ENCODE measurements around the gene CDAN1.
"Not testable (repeated sequence)": the region's sequence is repeated elsewhere in the genome, so short reads cannot be mapped to it uniquely, and the experiment has no call there.

The CDAN1 gene

DNA sequence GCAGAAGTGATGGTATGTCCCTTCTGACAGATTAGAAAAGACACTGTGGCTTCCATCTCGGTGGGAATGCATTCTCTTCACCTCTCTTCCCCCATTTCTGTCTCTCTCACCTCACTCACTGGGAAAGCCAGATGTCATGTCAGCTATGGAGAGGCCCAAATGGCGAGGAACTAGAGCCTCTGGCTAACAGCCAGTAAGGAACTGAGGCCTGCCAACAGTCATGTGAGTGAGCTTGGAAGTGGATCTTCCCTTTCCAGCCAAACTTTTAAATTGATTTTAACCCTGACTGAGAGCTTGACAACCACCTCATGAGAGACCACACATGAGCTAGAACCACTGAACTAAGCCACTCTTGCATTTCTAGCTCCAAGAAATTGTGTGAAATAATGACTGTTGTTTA lies 35.2 kb upstream of the CDAN1 start:
- H3K9me3 ChIP-seq (ENCODE audit: insufficient read depth, low read length), result no peaks in the 10 kb centered on the region
- H3K27me3 ChIP-seq (ENCODE audit: insufficient read depth, insufficient read length), result no peaks in the 10 kb centered on the region
- H3K4me1 ChIP-seq (ENCODE audit: insufficient read depth, insufficient read length), result no peaks in the 10 kb centered on the region
- no peak for DNase-seq (ENCODE audit: low read depth, low spot score)
- H3K4me3 ChIP-seq (ENCODE audit: insufficient read length, low read depth), result no peak overlapping the region
- TF ChIP-seq YY1 (IDR thresholded peaks at IDR 0.05; ENCODE audit: insufficient read depth, insufficient read length) (no peak), SUZ12 (IDR thresholded peaks at IDR 0.05; ENCODE audit: extremely low read depth, insufficient read depth, insufficient read length) (no peak), ZNF274 (IDR thresholded peaks at IDR 0.05; ENCODE audit: low read depth, low read length) (no peak)
- H3K36me3 ChIP-seq (ENCODE audit: insufficient read depth, insufficient read length, low read length), result peaks cover 6% of the 10 kb centered on the region
- H3K9ac ChIP-seq (ENCODE audit: insufficient read length, low read depth), result no peak overlapping the region

DNA sequence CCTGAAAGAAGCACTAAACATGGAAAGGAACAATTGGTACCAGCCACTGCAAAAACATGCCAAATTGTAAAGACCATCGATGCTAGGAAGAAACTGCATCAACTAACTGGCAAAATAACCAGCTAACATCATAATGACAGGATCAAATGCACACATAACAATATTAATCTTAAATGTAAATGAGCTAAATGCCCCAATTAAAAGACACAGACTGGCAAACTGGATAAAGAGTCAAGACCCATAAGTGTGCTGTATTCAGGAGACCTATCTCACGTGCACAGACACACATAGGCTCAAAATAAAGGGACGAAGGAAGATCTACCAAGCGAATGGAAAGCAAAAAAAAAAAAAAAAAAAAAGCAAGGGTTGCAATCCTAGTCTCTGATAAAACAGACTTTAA lies 29.2 kb upstream of the CDAN1 start:
- H3K4me1 ChIP-seq (ENCODE audit: insufficient read depth, insufficient read length); H3K9ac ChIP-seq (ENCODE audit: insufficient read length, low read depth); DNase-seq (ENCODE audit: low read depth, low spot score); H3K27me3 ChIP-seq (ENCODE audit: insufficient read depth, insufficient read length); H3K36me3 ChIP-seq (ENCODE audit: insufficient read depth, insufficient read length, low read length); H3K9me3 ChIP-seq (ENCODE audit: insufficient read depth, low read length); H3K4me3 ChIP-seq (ENCODE audit: insufficient read length, low read depth): not testable (repeated sequence)

DNA sequence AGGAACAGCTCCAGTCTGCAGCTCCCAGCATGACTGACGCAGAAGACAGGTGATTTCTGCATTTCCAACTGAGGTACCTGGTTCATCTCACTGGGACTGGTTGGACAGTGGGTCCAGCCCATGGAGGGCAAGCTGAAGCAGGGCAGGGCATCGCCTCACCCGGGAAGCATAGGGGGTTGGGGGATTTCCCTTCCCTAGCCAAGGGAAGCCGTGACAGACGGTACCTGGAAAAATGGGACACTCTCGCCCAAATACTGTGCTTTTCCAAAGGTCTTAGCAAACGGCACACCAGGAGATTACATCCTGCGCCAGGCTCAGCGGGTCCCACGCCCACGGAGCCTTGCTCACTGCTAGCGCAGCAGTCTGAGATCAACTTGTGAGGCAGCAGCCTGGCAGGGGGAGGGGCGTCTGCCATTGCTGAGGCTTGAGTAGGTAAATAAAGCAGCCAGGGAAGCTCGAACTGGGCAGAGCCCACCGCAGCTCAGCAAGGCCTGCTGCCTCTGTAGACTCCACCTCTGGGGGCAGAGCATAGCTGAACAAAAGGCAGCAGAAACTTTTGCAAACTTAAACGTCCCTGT lies 27.3 kb upstream of the CDAN1 start:
- H3K36me3 ChIP-seq (ENCODE audit: insufficient read depth, insufficient read length, low read length); H3K4me1 ChIP-seq (ENCODE audit: insufficient read depth, insufficient read length); H3K27me3 ChIP-seq (ENCODE audit: insufficient read depth, insufficient read length); DNase-seq (ENCODE audit: low read depth, low spot score); H3K9me3 ChIP-seq (ENCODE audit: insufficient read depth, low read length): not testable (repeated sequence)
- Histone ChIP-seq H3K9ac (ENCODE audit: insufficient read length, low read depth) (peak overlapping the region; percentile 42), H3K4me3 (ENCODE audit: insufficient read length, low read depth) (peak overlapping the region; percentile 6)

DNA sequence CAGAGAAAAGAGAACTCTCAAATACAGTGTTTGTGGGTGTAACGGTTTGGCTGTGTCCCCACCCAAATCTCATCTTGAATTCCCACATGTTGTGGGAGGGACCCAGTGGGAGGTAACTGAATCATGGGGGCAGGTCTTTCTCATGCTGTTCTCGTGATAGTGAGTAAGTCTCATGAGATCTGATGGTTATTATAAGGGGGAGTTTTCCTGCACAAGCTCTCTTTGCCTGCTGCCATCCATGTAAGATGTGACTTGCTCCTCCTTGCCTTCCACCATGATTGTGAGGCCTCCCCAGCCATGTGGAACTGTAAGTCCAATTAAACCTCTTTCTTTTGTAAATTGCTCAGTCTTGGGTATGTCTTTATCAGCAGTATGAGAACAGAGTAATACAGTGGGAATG lies 24.9 kb upstream of the CDAN1 start:
- H3K36me3 ChIP-seq (ENCODE audit: insufficient read depth, insufficient read length, low read length); H3K4me3 ChIP-seq (ENCODE audit: insufficient read length, low read depth); H3K9me3 ChIP-seq (ENCODE audit: insufficient read depth, low read length): not testable (repeated sequence)

DNA sequence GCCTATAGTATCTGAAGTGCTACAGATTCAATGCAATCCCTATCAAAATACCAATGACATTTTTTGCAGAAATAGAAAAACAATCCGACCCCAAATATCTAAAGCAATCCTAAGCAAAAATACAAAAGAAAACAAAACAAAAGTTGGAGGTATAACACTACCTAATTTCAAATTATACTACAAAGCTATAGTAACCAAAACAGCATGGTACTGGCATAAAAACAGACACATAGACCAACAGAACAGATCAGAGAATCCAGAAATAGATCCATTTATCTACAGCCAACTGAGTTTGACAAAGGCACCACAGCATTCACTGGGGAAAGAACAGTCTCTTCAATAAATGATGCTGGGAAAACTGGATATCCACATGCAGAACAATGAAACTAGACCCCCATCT lies 23.8 kb upstream of the CDAN1 start:
- Histone ChIP-seq H3K36me3 (ENCODE audit: insufficient read depth, insufficient read length, low read length) (no peaks in the 10 kb centered on the region), H3K4me3 (ENCODE audit: insufficient read length, low read depth) (no peak overlapping the region), H3K9ac (ENCODE audit: insufficient read length, low read depth) (no peak overlapping the region), H3K4me1 (ENCODE audit: insufficient read depth, insufficient read length) (peaks cover 3% of the 10 kb centered on the region), H3K27me3 (ENCODE audit: insufficient read depth, insufficient read length) (no peaks in the 10 kb centered on the region), H3K9me3 (ENCODE audit: insufficient read depth, low read length) (peaks cover 6% of the 10 kb centered on the region; the same call in 1 of the 2 replicates)
- DNase-seq (ENCODE audit: low read depth, low spot score), result no peak
- TF ChIP-seq YY1 (IDR thresholded peaks at IDR 0.05; ENCODE audit: insufficient read depth, insufficient read length) (no peak), ZNF274 (IDR thresholded peaks at IDR 0.05; ENCODE audit: low read depth, low read length) (no peak), SUZ12 (IDR thresholded peaks at IDR 0.05; ENCODE audit: extremely low read depth, insufficient read depth, insufficient read length) (no peak)

More for the DNA sequence above, 24.9 kb upstream of the CDAN1 start:
- not testable (repeated sequence) for H3K9ac ChIP-seq (ENCODE audit: insufficient read length, low read depth); DNase-seq (ENCODE audit: low read depth, low spot score); H3K4me1 ChIP-seq (ENCODE audit: insufficient read depth, insufficient read length); H3K27me3 ChIP-seq (ENCODE audit: insufficient read depth, insufficient read length)

DNA sequence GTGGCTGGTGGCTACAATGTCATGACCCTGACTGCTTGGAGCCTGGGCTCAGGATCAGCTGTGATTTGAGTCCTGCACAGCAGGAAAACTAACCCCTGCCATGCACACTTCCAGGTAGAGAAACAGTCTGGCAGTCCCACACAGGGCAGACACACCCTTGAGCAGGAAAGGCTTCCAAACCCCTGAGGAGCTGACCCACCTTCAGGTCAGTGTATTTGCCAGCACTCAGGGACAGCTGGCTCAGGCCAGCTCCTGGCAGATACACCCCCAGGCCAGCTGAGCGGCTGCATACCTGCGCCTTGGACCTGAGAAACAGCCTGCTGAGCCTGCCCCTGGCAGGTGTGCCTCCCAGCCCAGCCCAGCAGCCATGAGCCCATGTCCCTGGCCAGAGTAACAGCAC lies 22.2 kb upstream of the CDAN1 start:
- Histone ChIP-seq H3K36me3 (ENCODE audit: insufficient read depth, insufficient read length, low read length) (no peaks in the 10 kb centered on the region), H3K4me3 (ENCODE audit: insufficient read length, low read depth) (no peak overlapping the region), H3K9ac (ENCODE audit: insufficient read length, low read depth) (no peak overlapping the region), H3K4me1 (ENCODE audit: insufficient read depth, insufficient read length) (peaks cover 3% of the 10 kb centered on the region), H3K27me3 (ENCODE audit: insufficient read depth, insufficient read length) (no peaks in the 10 kb centered on the region), H3K9me3 (ENCODE audit: insufficient read depth, low read length) (peaks cover 6% of the 10 kb centered on the region; the same call in 1 of the 2 replicates)
- DNase-seq (ENCODE audit: low read depth, low spot score), result no peak
- TF ChIP-seq SUZ12 (IDR thresholded peaks at IDR 0.05; ENCODE audit: extremely low read depth, insufficient read depth, insufficient read length), result no peak
- TF ChIP-seq YY1 (IDR thresholded peaks at IDR 0.05; ENCODE audit: insufficient read depth, insufficient read length), result no peak
- no peak for TF ChIP-seq ZNF274 (IDR thresholded peaks at IDR 0.05; ENCODE audit: low read depth, low read length)

DNA sequence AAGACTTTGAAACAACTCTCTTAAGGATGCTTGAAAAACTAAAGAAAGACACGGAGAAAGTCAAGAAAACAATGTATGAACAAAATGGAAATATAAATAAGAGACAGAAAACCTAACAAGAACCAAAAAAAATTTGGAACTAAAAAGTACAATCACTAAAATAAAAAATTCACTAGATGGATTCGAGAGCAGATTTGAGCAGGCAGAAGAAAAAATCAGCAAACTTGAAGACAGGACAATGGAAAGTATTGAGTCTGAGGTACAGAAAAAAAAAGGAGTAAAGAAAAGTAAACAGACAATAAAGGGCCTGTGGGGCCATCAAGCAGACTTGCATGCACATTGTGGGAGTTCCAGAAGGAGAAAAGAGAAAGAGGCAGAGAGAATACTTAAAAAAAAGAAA lies 13.4 kb upstream of the CDAN1 start:
- peaks cover 9% of the 10 kb centered on the region for H3K36me3 ChIP-seq (ENCODE audit: insufficient read depth, insufficient read length, low read length)
- no peak overlapping the region for H3K9ac ChIP-seq (ENCODE audit: insufficient read length, low read depth)
- no peaks in the 10 kb centered on the region for H3K27me3 ChIP-seq (ENCODE audit: insufficient read depth, insufficient read length)
- no peaks in the 10 kb centered on the region for H3K9me3 ChIP-seq (ENCODE audit: insufficient read depth, low read length)
- TF ChIP-seq YY1 (IDR thresholded peaks at IDR 0.05; ENCODE audit: insufficient read depth, insufficient read length) (no peak), ZNF274 (IDR thresholded peaks at IDR 0.05; ENCODE audit: low read depth, low read length) (no peak), SUZ12 (IDR thresholded peaks at IDR 0.05; ENCODE audit: extremely low read depth, insufficient read depth, insufficient read length) (no peak)
- H3K4me1 ChIP-seq (ENCODE audit: insufficient read depth, insufficient read length), result no peaks in the 10 kb centered on the region
- DNase-seq (ENCODE audit: low read depth, low spot score), result no peak
- H3K4me3 ChIP-seq (ENCODE audit: insufficient read length, low read depth), result no peak overlapping the region

DNA sequence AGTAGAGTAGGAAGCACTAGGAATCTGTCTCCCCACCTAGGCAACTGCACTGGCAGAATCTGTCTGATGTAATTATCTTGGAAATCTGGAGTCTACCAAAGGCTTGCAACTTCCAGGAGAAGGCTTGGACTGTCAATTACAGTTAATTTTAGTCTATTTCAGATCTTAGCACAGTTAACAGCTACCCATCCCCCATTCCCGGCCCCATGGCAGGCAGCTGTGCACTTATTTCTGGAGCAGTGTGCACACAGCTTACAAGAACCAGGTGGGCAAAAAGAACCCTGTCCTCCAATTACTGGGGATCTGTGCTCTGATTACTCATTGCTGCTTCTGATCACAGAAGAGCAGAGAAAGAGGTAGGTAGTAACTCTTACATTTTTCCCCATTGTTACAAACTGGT lies 12.3 kb upstream of the CDAN1 start:
- no peak overlapping the region for H3K9ac ChIP-seq (ENCODE audit: insufficient read length, low read depth)
- H3K4me3 ChIP-seq (ENCODE audit: insufficient read length, low read depth), result no peak overlapping the region
- TF ChIP-seq ZNF274 (IDR thresholded peaks at IDR 0.05; ENCODE audit: low read depth, low read length), result no peak
- no peak for TF ChIP-seq YY1 (IDR thresholded peaks at IDR 0.05; ENCODE audit: insufficient read depth, insufficient read length)
- TF ChIP-seq SUZ12 (IDR thresholded peaks at IDR 0.05; ENCODE audit: extremely low read depth, insufficient read depth, insufficient read length), result no peak
- DNase-seq (ENCODE audit: low read depth, low spot score), result no peak
- no peaks in the 10 kb centered on the region for H3K27me3 ChIP-seq (ENCODE audit: insufficient read depth, insufficient read length)
- no peaks in the 10 kb centered on the region for H3K9me3 ChIP-seq (ENCODE audit: insufficient read depth, low read length)
- H3K4me1 ChIP-seq (ENCODE audit: insufficient read depth, insufficient read length), result no peaks in the 10 kb centered on the region
- H3K36me3 ChIP-seq (ENCODE audit: insufficient read depth, insufficient read length, low read length), result peaks cover 9% of the 10 kb centered on the region

Data from NT2/D1 (cell line).